Pulmonary artery endothelial cell (primary cell): ENCODE results near the gene NHS. TPM values are rescaled to one million over a fixed set of nuclear protein-coding genes. Genes with fewer than 3 reads are reported as not detected.
"Not testable (repeated sequence)": the region's sequence is repeated elsewhere in the genome, so short reads cannot be mapped to it uniquely, and the experiment has no call there.

Experiments
- DNase-seq: peaks from one replicate; pipeline ENCODE4 v3.0.0-alpha.2; 2011; ENCODE audit warnings: low read depth, low spot score
- total RNA-seq: library from RNA; depleted of rRNA; stranded (reverse); fragments of >200 nt; gene quantifications from 2 replicates; pipeline ENCODE4 v1.2.3, GENCODE V29; 2014

The NHS gene
- total RNA-seq, 1 donor from 2014 or later, result 0.07 TPM

DNA sequence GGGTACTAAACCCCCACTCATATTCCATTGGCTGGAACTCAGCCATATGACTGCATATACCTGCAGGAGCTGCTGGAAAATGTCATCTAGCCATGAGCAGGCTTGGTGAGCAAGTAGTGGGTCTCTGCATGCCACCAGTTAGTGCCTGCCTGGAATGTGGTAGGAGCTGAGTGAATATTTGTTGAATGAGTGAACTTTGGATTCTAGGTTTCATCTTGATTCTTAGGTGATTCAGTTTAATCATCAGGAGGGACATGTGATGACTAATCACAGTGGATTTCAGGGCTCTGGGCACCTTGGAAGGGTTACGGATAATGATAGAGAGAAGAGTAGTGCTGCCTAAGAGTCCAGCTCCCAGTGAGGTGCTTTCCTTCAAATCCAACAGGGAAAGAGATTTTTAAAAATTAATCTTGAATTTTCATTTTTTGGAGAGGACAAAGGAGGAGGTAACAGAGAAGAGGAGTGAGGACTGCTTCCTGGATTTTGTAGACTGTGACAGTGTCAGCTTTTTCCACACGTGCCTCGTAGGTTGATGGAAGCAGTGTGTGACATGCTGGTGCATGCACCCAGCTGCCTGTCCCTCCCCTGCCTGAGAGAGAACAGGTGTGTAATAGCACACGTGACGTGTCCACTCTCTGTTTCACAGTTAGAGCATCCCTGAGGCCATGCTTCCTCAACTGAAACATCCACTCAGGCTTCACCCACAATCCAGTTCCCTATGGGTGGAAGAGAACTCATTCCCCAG is 30.4 kb downstream of the NHS start:
- DNase-seq, result no peak

DNA sequence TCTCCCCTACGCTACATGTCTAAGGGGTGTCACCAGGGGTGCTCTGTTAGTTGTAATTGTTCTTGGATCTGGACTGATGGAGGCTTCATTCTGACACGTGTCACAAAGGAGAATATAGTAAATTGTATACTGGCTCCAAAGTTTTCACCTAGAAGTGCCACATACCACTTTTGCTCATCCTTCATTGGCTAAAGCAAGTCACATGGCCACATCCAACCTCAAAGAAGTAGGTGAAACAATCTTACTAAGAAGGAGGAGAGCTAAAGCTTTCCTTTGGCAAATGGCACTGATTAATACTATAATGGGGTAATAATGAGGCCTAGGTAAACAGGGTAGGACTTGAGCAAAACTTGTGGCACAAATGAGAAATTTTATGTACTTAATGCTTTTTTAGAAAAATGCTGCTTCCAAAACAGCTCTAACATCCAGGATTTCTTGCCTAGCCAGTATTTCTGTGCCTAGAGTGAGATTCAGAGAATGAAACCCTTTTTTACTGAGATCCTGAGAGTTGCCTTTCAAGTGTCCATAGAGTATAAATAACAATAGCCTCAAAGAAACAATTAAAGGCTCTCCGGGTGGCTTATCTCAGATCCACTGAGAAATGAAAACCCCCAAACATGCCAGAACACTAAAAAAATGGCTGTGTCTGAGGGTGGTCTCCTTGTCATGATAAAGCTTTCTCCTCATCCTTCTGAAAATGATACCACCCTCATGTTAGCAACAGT is 34.7 kb downstream of the NHS start:
- no peak for DNase-seq

DNA sequence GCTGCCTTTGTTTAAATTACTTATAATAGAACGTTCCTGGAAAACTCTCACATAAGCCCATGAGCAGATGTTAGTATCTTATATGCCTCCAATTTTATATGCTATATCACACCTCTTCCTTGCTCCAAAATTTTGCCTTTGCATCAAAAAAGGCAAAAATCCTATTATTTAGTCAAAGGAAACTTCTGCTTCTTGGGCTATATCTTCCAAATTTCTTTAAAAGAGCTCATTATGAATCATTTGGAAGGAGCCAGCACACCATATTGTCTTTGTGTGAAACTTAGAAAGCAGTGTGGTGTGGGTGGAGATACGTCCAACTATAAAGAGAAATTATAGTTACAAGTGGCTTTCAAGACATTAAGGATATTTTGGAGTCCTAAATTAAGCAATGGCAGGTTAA is 35.7 kb downstream of the NHS start:
- no peak for DNase-seq

DNA sequence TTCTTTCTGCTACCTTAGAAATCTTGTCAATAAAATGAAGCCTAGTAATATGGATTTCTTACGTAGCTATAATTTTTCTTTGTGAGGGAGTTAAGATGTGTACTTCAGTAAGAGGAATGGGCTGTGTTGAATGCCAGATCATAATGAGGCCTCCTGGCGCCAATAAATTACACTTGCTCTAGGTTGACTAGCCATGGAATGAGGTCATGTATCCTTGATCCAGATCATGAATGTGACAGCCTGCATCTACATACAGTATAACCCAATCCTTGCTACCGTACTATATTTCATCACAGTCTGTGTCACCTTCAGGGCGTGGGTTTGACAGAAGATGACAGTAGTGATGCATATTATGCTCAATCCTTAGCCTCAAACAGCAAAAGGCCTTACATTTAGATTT is 36.2 kb downstream of the NHS start:
- DNase-seq, result no peak

DNA sequence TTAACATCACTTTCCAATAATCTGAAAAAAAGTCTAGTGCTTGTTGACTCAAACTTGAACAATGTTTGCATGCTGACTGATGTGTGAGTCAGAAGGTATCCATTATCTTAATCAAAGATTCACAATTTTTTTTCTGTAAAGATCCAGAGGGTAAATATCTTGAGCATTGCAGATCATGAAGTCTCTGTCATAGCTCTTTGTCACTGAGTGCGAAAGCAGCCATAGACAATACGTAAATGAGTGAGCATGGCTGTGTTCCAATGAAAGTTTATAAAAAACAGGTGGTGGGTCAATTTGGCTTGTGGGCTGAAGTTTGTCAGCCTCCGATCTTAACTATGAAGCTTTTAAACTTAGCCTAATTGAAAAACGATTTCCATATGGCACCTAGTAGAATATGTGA is 37.7 kb downstream of the NHS start:
- no peak for DNase-seq

DNA sequence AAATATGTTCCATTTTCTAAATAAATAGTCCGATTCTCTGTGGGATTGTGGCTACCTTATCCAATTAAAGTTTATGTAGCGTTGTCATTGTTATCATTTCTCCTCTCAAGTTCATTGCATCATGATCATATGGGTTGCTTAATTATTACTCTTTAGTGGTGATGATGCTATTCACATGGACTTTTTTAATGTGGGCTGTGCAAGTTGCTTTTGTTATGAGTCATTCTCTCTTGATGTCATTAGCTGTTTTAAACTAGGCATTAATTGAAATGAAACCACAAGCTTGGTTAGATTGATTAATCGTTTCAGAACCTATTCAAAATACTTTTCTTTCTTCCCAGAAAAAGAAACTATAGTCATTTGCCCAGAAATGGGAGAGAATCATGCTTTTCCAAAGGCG is 38.2 kb downstream of the NHS start:
- no peak for DNase-seq

DNA sequence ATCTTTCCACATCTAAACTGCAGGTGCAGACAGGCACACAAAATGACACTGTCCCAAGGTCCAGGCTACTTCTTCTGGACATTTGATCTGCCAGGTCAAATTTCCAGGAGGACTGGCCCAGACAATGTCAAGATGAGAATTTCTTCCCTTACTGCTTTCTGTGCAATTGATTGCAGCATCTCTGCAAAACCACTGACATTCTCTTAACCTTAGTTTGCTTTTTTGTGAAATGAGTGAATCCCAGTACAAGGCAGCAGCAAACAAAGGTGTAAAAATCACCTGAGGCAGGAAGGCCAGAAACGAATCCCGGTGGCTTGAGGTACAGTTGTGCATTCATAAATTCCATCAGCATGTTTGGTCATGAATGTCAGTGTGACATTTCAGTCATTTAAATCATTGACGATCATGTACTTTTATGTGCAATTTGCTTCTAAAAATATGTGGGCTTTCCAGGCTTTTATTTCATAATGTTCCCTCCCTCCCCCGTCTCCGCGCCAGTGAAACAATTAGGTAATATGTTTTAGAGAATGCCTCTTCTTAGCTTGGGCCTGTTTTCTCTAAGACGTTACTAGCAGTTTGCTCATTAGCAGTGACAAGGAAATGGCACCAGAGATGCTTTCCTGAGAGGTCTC is 39.1 kb downstream of the NHS start:
- no peak for DNase-seq

DNA sequence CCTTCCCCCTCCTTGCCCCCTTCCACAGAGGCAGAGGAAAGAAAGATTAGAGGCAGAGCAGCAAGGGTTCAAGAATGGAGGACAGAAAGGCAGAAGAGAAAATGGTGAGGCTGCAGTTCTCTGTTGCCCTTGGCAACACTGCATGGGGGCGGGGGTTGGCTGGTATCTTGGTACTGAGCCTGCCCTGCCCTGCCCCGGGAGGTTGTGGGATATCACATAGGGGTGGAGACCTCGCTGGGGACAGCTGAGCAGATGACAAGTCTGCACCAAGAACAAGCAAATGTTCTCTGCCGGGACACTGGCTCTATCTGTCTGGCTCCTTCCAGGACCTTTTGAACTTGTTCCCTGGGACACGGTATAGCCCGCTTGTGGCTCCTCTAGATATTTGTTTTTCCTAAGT is 39.8 kb downstream of the NHS start:
- no peak for DNase-seq

DNA sequence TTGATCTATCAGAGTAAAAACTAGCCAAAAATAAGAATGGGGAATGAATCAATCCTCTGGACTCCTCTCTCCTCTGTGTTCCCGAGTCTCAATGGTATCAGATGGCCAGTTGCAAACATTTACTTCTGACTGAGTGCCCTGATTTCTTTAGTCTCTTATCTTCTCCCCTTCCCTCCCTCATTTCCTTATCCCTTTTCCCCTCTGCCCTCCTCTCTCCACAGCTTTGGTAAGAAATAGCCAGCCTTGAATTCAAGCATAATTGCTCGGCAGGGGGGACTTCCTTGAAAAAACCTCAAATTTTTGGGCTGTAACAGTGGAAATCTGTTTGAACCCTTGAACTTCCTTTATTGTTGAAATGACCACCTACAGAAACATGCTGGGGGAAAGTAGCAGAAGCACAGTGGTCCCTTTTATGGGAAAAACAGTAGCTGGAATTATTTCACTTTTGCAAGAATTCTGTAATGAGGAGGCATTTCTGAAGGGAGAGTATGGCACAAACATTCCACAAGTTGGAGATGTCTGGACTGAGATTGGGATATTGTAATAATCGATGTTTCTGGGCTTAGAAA is 40.3 kb downstream of the NHS start:
- no peak for DNase-seq

DNA sequence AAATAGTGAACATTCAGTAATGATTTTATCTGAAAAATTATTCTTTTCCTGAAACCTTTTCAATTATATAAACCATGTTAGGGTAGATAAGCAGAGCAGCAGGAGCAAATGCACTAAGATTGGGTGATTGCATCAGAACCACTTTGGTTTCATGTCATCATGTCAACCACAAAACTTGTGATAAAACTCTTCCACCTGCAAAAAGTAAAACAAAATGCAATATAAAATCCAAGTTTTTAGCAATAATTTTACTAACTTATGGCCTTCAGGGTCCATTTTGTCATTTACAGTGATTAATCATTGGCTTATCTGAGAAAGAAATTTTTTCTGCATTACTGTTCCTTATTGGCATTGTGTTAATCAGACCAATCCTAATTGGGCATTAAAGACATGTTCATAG is 42.4 kb downstream of the NHS start:
- no peak for DNase-seq

DNA sequence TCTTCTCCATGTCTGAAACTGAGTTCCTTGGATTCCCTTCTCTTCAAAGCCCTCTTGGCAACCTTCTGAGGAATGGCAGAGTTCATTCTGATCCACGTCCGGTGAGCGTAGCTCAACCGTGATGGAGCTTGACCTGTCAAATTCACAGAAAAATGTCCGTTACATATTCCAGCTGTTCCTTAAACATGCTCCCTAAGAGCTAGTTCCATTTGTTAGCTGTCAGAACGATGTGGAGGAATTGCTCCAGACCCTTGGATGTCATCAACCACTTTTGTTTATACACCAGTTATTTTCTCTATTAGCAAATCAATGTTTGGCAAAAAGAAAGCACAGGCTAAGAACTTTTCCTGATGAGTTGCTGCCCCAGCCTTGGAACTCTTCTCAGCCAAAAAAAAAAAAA is 50.1 kb downstream of the NHS start:
- no peak for DNase-seq

DNA sequence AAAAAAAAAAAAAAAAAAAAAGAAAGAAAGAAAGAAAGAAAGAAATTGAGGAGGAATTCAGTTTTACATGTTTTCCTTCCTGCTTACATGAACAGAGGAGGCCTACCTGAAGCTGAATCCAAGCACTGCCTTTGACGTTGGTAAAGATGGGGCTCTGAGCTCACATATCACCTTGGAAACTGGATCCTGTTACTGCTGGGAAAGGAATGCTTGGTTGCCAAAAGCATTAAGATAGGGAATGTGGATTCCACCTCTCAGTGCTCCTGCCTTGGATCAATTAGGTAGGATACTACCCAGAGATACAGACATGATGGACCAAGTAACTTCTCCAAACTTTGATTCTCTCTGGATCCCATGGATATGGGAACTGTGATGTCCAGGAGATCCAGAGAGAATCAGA is 50.6 kb downstream of the NHS start:
- DNase-seq, result no peak

DNA sequence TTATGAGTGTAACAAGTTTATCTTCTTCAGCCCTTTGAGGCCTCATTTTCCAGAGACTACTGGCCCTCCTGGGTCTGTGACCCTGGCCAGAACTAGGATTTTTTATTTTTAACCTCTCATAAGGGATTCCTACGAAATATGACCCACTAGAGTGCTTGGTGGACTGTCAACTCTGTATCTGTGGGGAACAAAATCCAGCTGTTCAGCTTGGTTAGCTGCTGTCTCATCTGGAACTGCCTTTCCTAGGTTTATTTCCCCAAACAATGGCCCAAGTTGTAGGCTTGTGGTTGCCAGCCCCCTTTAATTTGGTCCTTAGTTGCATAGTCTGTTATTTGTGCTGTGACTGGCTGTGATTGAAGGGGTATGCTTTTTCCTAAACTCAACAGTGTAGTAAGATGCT is 56.2 kb downstream of the NHS start:
- no peak for DNase-seq

DNA sequence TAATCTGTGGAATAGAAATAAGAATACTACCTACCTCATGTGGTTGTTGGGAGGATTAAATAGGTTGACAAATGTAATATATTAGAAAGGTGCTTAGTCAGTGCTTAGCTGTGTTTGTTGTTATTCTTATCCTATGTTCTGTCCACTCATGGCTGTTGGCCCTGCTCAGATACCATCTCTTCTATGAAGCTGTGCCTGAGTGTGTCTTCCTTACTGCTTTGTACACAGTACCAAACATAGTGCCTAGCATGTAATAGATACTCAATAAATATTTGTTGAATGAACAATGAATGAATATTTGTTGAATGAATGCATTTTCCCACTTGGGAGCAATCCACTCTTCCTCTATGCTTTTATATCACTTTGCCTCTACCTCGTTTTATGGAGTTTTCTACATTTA is 57.2 kb downstream of the NHS start:
- DNase-seq, result no peak

DNA sequence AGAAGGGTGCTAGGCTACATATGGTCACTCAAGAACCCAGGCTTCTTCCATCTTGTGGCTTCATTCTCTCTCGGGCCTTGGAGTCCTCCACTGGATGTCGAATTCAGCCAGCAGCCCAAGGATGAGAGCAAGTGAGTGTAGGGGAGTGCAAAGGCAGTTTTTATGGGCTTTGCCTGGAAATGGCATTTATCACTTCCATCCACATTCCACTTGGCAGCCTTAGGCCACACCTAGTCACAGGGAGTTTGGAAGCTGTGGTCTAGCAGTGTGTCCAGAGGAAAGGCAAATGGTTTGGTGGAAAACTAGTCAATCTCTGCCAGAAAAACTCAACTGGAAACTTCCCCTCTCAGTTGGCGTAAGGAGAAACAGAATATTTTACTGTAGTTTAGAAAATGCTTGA is 59.0 kb downstream of the NHS start:
- no peak for DNase-seq

DNA sequence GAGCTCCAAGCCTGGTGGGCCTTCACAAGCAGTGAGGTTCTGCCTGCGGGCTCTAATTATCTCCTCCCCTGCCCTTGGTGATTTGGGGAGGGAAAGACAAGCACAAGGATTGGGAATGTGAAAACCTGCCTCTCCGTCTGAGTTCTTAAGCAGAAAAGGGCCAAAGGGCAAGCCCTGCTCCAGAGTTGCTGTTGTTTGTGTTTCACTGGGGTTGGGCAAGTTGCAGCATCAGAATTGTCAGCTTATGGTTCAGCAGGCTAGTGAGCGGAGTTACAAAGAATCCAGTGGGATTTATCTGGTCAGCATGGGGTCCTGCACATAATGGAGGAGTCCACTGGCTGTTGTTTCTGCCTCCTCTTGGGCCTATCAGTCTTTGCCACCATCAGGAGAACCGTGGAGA is 60.5 kb downstream of the NHS start:
- DNase-seq, result no peak

DNA sequence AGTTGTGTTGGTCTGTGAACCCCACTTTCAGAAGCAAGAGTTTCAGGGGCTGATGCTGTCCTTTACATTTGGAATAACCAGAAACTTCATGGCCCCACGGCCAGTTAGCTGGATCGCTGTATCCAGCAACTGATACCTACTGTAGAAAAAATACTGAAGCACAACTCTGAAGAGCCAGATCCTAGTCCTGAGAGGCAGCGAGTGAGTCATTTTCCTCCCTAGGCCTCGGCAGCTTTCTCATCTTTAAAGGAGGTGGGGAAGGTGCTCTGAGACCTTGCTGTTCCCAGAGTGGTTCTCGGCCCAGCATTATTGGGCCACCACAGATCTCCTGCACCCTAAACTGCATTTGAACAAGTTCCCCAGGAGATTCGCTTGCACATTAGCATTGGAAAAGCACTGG is 63.2 kb downstream of the NHS start:
- DNase-seq, result no peak

DNA sequence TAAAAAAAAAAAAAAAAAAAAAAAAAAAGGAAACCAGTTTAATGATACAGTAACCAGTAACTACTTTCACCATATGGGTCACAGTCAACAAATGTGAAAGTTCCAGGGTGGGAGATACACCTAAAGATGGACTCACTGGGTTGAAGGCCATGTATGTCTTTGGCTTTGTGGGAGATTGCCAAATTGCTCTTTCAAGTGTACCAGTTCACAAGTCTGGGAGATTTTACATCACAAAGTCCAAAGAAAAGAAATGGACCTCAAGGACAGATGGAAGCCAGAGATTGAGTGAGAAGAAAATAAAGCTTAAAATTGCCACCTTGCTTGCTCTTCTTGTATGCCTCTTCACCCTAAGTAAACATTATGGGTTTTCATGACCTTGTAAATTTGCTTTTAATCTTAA is 65.3 kb downstream of the NHS start:
- DNase-seq, result no peak

DNA sequence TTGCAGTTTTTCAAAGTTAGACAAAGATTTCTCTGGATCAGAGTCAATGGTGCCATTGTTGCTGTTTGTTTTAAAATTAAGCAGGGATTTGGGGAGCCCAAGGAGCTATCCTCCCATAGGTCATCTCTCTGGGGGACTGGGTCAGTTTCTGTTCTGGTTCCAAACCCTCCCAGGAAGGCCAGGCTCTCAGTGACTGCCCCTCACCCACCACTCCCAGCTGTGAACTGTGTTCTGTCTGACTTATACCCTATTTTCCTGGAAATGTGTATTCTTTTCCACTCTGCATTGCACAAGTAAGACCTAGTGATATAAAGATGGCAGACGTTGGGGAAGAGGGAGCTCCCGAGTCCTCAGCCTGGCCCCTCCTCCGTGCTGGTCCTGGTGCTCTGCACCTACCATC is 65.8 kb downstream of the NHS start:
- no peak for DNase-seq

DNA sequence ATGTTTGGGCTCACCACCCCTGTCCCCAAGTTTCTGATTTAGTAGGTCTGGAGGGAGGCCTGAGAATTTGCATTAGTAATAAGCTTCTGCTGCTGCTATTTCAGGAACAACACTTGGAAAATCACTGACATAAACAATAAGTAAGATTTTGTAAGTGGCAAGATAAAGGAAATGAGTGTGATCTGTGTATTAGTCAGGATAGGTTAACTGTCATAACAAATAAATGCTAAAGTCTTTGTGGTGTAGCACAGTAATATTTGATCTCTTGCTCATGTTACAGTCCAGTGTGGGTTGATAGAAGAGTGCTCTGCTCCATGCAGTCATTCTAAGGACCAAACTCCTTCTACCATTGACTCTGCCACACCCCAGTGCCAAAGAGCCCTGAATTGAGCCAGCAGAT is 67.0 kb downstream of the NHS start:
- no peak for DNase-seq

DNA sequence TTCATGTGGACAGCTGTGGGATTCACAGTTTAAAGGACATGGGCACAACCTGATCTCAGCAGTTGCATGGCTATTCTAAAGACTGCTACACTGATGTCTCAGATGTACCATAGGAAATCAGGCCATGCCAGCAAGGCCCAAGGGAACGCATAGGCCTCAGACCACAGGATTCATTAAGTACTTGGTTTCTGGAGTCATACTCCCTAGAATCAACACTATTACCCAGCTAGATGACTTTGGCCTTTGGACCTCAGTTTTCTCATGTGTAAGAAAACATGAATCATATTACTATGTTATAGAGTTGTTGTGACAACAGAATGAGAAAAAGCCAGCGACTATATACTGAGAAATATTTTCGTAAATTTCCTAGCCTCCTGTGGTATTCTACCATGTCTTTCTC is 67.9 kb downstream of the NHS start:
- DNase-seq, result no peak

DNA sequence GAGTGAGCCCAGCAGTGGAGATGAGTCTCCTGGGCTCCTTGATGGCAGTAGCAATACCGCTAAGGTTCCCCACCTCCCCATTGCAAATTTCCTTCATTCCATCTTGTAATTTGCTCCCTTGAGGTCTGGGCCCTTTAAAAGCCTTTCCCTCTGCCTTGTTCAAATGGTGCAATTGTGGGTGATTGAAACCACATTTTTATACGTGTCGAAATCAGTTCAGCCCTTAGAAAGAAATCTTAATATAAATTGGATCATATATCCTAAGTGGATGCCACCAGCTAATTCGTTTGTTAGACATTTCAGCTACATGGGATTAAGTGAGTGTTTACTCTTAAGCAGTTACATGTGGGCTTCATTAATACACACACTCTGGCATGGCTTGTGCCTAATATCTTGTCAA is 68.6 kb downstream of the NHS start:
- no peak for DNase-seq

DNA sequence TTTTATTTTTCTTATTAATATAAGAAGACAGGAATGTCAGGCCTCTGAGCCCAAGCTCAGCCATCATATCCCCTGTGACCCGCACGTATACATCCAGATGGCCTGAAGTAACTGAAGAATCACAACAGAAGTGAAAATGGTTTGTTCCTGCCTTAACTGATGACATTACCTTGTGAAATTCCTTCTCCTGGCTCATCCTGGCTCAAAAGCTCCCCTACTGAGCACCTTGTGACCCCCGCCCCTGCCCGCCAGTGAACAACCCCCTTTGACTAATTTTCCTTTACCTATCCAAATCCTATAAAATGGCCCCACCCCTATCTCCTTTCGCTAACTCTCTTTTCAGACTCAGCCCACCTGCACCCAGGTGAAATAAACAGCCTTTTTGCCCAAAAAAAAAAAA is 71.3 kb downstream of the NHS start:
- not testable (repeated sequence) for DNase-seq
